Left ventricle myocardium superior (tissue), 1 donor: Measurements from ENCODE around the gene SEC14L6. TPM values are rescaled to one million over a fixed set of nuclear protein-coding genes. Genes with fewer than 3 reads are reported as not detected.
A peak's percentile ranks its signal among the peaks of the same experiment; 100 is the strongest.

Experiments used
- ATAC-seq: fragments of 200-7000 bp; cut with Tn5 transposase; one replicate; pipeline ENCODE4 v1.9.1; 2020; ENCODE audit warnings: mild to moderate bottlenecking, moderate library complexity
- DNase-seq: peaks from one replicate; pipeline ENCODE4 v3.0.0-alpha.2; 2020
- intact Hi-C: fragments of 100-400 bp; cut with micrococcal nuclease; formaldehyde crosslinking; loops from one replicate; pipeline ENCODE4 v1.11.0; 2022
- total RNA-seq: library from RNA; stranded (reverse); fragmentation: NEBNext Ultra II Directional; extraction: Animal tissue kit (Norgen Biotek cat#: 25700); gene quantifications from one replicate; pipeline ENCODE4 v1.2.1, GENCODE V29; 2021
- donor health status: DM: no; HTN: yes; CAD: no; lungs with severe emphysema.

SEC14L6 gene
- total RNA-seq, 1 donor from 2014 or later: not detected

- DNase-seq (no peak), ATAC-seq (no peak)
- intact Hi-C loops: no loop called here
Measured at GRCh38 chr22:30507670-30508069, 38.9 kb downstream of the SEC14L6 start.

GRCh38 chr22:30506507-30506968 lies 40.0 kb downstream of the SEC14L6 start:
- DNase-seq (no peak), ATAC-seq (no peak)
- intact Hi-C loops: no loop called here

- DNase-seq: no peak
- ATAC-seq: no peak
- intact Hi-C loops: no loop called here
Measured at GRCh38 chr22:30503551-30503950, 43.0 kb downstream of the SEC14L6 start.

GRCh38 chr22:30502911-30503310 lies 43.6 kb downstream of the SEC14L6 start:
- ATAC-seq: no peak
- intact Hi-C loops: no loop called here

GRCh38 chr22:30502153-30502552 lies 44.4 kb downstream of the SEC14L6 start:
- no peak for ATAC-seq
- intact Hi-C loops: no loop called here
- no peak for DNase-seq

More at GRCh38 chr22:30502911-30503310, 43.6 kb downstream of the SEC14L6 start:
- no peak for DNase-seq

GRCh38 chr22:30500628-30501027 lies 45.9 kb downstream of the SEC14L6 start:
- ATAC-seq (no peak), DNase-seq (no peak)
- intact Hi-C loops: no loop called here

- DNase-seq: no peak
- intact Hi-C loops: no loop called here
- ATAC-seq: no peak
Measured at GRCh38 chr22:30497466-30498150, 48.9 kb downstream of the SEC14L6 start.

- intact Hi-C loops: no loop called here
- ATAC-seq: no peak
- no peak for DNase-seq
Measured at GRCh38 chr22:30495041-30495784, 51.3 kb downstream of the SEC14L6 start.

- intact Hi-C loops: no loop called here
- ATAC-seq (no peak), DNase-seq (no peak)
Measured at GRCh38 chr22:30492144-30492543, 54.4 kb downstream of the SEC14L6 start.

GRCh38 chr22:30491381-30491780 lies 55.2 kb downstream of the SEC14L6 start:
- ATAC-seq (no peak), DNase-seq (no peak)
- intact Hi-C loops: no loop called here

- intact Hi-C loops: no loop called here
Measured at GRCh38 chr22:30490399-30490798, 56.1 kb downstream of the SEC14L6 start.

GRCh38 chr22:30488121-30488520 lies 58.4 kb downstream of the SEC14L6 start:
- intact Hi-C loops: loop anchor here (10.0 kb wide), 1 partner anchor 93 kb away; the partner anchor contains the start of gene SEC14L2
- no peak for ATAC-seq
- no peak for DNase-seq

More at GRCh38 chr22:30490399-30490798, 56.1 kb downstream of the SEC14L6 start:
- no peak for ATAC-seq
- DNase-seq: no peak

GRCh38 chr22:30486661-30487115 lies 59.9 kb downstream of the SEC14L6 start:
- no peak for ATAC-seq
- intact Hi-C loops: loop anchor here (10.0 kb wide), 1 partner anchor 92 kb away; the partner anchor contains the start of gene SEC14L2
- no peak for DNase-seq

GRCh38 chr22:30486118-30486517 lies 60.4 kb downstream of the SEC14L6 start:
- ATAC-seq: no peak
- no peak for DNase-seq
- intact Hi-C loops: loop anchor here (10.0 kb wide), 1 partner anchor 91 kb away; the partner anchor contains the start of gene SEC14L2

GRCh38 chr22:30485362-30485988 lies 61.1 kb downstream of the SEC14L6 start:
- intact Hi-C loops: loop anchor here (10.0 kb wide), 1 partner anchor 91 kb away; the partner anchor contains the start of gene SEC14L2
- peak; percentile 93 for ATAC-seq

GRCh38 chr22:30483169-30483568 lies 63.4 kb downstream of the SEC14L6 start:
- no peak for DNase-seq
- intact Hi-C loops: loop anchor here (10.0 kb wide), 1 partner anchor 88 kb away; the partner anchor contains the start of gene SEC14L2
- no peak for ATAC-seq

More at GRCh38 chr22:30485362-30485988, 61.1 kb downstream of the SEC14L6 start:
- peak; percentile 66 for DNase-seq

- no peak for ATAC-seq
- no peak for DNase-seq
- intact Hi-C loops: loop anchor here (10.0 kb wide), 1 partner anchor 87 kb away; the partner anchor contains the start of gene SEC14L2
Measured at GRCh38 chr22:30481711-30482110, 64.8 kb downstream of the SEC14L6 start.

GRCh38 chr22:30479981-30480380 lies 66.6 kb downstream of the SEC14L6 start:
- DNase-seq: no peak
- ATAC-seq: no peak
- intact Hi-C loops: loop anchor here (10.0 kb wide), 1 partner anchor 85 kb away; the partner anchor contains the start of gene SEC14L2

- ATAC-seq (no peak), DNase-seq (no peak)
- intact Hi-C loops: no loop called here
Measured at GRCh38 chr22:30474683-30475424, 71.7 kb downstream of the SEC14L6 start.
